Activated naive CD4-positive, alpha-beta T cell treated with anti-CD3 and anti-CD28 coated beads, Interleukin-2, amount 50 U/mL, for 16 hours (primary cell): ENCODE results near the gene DAPL1.

Experiments used
- DNase-seq: peaks from one replicate; pipeline ENCODE4 v3.0.0-alpha.2; 2020

The DAPL1 gene, protein sequence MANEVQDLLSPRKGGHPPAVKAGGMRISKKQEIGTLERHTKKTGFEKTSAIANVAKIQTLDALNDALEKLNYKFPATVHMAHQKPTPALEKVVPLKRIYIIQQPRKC

DNA sequence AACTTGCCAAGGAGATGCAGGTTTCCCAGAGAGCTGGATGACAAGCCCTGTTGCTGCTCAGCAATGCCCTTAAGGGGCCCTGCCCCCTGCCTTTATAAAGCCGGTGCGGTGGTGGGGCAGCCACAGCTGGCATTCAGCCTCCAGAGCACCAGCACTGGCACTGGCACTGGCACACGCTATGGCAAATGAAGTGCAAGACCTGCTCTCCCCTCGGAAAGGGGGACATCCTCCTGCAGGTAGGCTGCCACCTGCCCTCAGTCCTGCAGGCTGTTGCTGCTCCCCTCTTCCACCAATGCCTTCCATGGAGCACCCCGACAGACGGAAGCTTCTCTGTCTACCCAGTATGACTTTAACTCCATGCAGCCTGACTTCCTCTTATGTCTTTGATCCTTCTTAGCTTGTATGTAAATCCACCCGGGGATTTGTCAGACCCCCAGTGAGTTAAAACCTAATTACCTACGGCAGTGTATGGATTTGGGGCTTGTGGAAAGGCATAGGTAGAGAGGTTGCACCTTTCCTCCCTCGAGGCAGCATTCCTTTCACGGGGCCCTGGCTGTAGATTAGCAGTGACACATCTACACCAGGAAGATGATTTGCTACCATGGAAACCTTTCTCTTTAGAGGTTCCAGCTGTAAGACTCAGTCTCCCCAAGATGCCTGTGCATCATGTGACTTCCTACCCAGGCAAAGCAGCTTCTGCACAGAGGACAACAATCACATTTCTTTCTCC, at the start of gene DAPL1:
Gene DAPL1 (plus strand): TSS at position 123 of the 730 bp plus-strand sequence. CDS start 56 bp downstream, at position 179.
- DNase-seq = no peak

DNA sequence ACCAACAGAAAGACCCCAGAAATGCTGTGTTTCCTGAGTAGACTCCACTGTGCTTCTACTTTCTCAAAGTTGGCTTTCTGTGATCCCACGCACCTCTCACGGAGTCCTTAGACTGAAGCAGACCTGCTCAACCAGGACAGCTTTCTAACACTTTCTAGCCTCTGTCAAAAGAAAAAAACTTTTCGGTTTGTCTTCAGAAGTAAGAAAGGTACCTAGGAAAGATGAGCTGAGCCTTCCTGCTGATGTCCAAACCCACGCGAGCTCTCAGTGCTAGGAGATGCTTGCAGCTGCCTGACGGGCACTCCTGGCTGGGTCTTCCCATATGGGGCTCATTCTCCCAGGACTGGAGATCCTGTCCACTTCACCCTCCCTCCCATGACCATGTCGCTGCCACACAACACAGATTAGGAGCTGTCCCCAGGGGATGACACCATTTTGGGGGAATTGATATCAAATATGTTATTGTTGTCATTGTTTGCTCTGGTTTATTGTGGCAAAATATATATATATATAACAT, 49.2 kb upstream of the DAPL1 start:
- DNase-seq = no peak

DNA sequence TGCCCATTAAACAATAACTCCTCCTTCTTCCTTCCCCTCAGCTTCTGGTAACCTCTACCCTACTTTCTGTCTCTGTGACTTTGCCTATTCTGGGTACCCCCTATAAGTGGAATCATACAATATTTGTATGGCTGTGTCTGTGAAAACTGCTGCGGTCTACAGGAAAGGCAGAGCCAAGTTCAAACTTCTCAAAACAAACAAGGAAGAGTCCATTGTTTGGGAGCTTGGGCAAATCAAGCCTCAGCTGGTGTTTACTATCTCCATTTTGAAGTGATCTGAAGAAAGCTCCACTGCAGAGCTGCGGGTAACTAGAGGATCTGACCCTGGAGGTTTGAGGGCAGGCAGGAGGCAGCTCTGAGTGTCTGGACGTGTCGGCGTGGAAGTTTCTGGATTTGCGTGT, 48.6 kb upstream of the DAPL1 start:
- DNase-seq = no peak

DNA sequence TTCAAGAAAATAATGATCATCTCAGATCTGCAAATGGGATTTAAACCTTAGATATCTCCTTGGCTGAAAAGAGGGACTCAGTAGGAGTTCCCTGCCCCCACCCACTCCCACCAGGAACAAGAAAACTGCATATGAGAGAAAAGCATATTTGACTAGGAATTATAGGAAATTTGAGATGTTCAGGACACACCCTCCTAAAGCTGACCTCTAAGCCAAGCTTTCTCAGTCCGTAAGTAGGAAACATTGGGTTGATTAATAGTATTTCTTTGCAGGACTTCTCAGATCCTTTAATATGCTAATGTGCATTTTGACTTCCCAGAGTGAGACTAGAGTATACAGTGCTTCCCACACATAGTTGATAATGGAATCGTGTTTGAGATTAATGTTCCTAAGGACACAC, 47.8 kb upstream of the DAPL1 start:
- DNase-seq = no peak

DNA sequence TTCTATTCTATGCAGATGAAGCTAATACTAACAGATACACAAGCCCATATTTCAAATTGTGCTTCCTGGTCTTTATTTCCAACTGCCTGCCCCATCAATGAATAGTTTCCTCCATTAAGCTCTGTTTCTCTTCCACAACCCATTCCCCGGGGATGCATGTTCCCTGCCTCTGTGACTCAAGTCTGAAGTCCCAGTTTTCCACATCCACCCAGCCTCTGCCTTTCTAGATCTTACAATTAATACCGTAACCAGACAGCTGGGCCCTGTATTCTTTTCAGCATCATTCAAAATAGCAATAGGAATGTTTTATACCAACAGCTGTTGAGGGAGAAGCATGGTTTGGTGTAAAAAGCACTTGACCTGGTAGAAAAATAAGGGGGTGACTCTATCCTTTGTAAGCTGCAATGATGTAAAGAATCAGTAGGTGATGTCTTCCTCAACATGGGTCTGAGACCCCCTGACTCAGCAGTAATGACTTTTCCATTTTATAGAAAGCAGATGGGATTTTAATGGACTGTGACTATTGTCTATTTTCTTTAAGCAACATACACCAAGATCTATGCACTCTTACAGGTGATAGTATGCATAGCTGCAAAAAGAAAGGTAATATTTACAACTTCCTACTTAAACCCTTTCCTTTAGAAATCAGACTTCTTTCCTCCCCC, 46.1 kb upstream of the DAPL1 start:
- no peak for DNase-seq

DNA sequence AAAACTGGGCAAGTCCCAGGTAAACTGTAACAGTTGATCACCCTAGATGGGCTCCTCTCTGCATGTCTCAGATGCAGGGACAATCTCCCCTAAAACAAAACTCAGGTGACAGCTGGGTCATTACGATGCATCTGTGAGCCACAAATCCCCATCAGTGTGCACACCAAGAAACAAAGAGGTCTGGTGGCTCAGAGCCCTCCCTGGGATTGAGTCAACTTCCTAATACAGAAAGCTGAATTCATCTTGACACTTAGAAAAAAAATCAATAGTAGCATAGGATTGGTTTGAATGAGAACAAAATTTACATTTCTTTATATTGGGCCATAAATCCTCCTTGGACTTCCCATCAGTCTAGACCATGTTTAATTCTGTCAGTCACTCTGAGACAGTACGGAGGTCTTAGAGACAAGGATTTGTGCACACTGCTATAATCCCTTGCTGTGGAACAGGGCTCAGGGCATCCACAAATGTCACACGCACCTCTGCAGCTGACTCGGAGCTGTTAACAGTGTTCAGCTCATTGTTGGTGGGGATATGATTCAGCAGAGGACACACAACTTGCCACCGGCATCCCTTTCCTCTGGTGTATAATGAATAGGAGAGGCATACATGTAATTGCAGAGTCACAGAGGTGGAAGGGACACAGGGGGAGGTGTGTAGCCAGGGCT, 44.5 kb upstream of the DAPL1 start:
- DNase-seq = no peak

DNA sequence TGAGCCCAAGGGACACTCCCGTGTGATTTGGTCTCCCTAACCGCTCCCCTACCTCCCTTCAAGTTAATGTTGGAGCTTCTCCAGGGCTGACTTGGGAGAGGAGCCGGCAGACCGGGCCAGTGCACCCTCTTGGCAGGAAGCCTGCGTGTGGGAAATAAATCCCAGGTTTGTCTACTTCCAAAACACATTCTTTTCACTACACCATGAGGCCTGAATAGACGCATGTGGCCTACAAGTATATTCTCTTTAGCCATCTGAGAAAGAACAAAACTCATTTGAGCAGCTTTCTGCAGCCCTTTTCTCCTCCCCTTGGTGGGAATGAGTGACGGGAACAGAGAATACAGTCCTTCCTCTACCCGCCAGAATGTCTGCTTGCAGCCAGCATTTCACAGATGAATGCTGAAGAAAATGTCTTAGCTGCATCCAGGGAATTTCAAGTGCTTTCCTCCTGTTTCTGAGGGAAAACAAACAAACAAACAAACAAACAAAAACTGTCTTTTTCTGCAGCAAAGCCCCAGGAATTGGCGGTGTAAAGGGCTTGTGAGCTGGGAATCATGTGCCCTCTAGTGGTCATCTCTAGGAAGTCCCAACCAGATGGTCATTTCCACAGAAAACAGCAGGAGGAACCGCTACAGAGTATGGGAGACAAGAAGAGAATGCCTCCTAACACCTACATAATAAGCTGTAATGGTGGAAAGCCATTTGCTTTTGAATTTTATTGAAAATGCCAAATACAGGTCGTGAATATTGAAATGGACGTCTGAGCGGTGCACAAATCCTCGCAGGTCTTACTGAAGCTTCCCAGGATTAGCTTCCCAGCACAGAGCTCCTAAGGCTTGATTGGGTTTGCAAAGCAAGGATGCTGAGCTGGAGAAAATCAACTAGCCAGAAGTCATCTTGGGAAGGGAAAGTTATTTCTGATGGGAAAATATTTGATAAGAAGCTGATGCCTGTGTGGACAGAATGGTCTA, 41.2 kb upstream of the DAPL1 start:
- DNase-seq = no peak

DNA sequence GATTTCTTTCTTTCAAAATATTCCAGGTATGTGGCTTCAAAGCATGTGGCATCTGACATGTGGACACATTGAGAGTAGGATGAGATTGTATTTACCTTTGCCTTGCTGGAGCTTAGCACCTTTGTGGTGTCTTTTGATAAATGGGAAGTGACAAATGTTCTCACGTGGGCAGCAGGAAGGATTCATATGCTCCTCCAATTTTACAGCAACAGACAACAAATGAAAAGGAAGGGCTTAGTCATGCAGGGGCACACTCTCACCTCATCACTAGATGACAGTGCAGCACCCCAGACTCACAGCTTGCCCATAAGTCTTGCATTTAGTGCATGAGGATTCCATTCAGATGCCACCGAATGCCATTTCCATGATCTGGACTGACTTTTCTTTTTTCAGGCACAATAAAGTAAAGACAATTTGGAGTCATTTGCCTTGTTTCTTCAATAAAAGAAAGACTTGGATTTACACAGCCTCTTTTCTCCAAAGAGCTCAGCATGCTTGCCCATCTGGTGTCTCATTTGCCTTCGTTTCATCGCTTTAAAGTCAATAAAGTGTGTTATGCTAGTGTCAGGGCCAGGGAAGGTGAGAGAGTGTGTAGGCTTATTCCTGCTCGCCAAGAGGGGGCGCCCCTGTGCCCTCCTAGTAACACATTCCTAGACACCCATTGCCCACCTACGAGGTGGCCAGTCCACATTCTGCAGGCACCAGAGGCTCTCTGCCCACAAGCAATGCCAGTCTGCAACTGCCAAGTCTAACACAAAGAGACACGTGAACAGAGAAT, 39.6 kb upstream of the DAPL1 start:
- DNase-seq = no peak

DNA sequence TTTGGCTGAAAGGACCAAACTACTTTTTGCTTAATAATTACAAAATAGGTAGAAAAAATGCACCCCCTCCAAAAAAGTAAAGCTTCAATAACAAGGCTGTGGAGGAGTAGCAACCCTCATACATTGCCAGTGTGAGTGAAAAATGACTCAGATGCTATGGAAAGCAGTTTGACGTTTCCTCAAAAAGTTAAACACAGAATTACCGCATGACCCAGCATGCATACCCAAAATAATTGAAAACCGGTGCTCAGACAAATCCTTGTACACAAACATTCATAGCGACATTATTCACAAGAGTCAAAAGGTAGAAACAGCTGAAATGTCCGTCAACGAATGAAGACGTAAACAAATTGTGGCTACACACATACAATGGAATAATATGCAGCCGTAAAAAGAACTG, 38.8 kb upstream of the DAPL1 start:
- DNase-seq = no peak

DNA sequence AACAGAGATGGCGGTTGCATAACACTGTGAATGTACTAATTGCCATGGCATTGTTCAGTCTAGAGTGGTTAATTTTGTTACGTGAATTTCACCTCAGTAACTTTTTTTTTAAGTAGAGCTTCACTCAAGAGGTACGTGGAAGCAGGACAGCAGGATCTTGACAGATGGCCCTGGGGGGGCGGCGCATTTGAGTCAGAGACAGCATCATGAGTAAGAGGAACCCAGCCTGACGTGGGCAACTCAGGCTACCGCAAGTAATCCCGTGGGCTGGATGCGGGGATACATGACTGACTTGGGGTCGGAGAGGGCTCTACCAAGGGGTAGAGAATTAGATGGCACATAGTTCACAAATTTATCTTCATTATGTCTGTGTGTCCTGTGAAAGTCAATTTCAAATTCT, 38.1 kb upstream of the DAPL1 start:
- DNase-seq = no peak

DNA sequence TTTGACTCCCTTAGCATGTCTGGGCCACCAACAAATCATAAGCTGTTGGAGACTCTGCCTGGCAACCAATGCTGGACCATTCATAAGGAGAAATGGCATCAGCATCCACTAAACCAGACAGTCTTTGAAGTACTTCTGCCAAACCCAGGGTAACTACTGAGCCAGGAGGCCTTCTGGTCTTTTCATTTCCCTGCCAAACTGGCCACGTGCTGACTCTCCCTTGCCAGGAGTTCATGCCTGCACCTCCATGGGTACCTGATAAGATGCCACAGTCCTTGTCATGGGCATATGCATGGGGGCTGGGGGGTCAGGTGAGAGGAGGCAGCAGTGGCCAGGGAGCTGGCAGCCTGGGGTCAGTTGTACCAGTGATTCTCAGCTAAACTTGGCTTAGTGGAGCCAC, 34.2 kb upstream of the DAPL1 start:
- no peak for DNase-seq

DNA sequence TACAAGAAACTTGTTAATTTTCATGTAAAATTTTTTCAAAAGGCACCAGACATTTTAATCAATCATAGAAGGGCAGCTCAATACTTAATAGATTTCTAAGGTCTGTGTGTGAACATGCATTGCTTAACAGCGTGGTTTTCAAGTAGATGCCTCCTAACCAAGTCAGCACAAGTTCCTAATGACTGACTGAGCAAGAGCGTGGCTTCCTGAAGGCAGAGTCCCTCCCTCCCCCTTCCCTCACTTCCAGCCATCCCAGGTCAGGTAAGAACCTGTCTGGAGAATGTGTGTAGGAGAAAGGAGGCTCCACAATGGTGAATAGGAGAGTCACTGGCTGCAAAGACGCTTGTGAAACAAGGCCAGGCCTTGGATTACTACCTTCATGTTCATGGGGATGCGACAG, 33.5 kb upstream of the DAPL1 start:
- DNase-seq = no peak

DNA sequence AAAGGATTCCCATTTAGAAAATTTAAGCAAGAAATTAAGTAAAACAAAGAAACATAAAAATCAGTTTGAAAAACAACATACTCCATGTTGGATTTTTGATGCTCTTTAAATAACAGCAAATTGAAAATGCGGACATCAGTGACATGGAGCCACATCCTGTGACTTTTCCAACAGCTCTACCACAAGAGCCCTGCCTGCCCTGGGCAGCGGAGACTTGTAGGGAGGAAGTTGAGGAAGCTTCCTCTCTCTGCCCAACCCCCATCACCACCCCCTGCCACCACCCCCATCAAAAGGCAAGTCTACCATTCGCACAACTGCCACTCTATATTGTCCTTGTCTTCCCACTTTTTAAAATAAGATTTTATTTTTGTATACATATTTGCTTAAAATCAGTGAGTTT, 32.8 kb upstream of the DAPL1 start:
- no peak for DNase-seq

DNA sequence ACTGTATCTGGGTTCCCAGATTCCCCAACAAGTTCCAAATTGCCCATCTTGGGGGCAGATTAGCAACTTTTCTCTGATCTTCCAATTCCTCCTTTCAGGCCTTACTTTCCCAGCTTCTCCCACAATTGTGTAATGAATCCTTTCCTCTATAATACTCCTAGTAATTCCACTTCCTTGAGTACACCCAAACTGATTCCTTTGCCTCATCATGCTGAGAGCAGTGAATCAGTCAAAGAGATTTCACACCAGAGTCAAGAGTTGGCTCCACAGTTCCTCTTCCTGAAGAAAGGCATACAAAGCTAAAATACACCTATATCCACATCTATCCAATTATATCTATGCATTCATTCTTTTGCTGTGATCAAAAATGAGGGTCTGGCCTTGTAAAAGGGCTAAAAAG, 28.6 kb upstream of the DAPL1 start:
- DNase-seq = no peak

DNA sequence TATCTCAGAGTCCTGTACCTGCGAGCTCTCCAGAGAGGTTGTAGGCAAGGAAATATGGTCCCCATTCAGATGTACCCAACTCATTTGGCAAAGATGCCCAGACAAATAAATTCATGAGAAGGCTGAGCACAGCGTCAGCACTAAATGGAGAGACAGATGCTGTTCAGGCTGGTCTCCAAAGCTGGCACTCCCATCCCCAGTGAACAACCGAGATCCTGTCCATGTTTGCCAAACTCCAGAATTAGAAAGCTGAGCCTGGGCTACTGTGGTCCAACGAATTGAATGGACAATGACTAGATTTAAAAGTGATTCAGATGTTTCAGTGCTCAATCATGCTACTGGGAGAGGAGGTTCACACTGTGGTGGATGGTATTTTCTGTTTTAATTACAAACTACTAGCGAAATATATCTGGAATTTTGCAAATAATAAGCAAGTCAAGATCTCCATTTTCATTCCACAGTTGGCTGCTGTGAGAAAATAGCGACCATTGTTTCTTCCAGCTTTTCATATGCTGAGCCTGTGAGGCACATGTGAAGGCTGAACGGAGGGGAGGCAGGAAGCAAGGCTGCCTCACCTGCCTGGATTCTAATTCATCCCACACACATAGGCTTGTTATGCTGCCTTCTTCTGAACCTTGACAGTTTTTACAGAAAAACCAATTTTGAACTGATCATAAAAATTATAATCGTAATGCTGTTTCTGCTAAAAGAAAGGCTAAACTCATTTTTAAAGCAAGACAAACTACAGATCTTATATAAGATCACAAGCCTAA, 22.6 kb upstream of the DAPL1 start:
- no peak for DNase-seq

DNA sequence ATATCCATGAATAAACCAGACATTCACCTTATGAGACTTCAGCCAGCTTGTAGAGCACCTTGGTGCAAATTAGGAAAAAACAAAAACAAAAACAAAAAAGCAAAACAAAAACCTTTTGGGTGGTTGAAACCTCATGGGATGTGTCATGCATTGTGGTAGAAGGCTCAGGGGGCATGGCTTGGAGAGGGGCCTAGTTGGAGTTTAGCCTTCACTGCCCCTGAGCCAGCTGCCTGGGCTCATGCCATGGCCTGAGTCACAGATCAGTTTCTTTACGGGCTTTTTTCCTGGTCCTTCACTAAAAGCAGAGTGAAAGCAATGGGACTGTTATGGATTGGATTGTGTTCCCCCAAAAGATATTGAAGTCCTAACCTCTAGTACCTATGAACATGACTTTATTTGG, 22.0 kb upstream of the DAPL1 start:
- DNase-seq = no peak

DNA sequence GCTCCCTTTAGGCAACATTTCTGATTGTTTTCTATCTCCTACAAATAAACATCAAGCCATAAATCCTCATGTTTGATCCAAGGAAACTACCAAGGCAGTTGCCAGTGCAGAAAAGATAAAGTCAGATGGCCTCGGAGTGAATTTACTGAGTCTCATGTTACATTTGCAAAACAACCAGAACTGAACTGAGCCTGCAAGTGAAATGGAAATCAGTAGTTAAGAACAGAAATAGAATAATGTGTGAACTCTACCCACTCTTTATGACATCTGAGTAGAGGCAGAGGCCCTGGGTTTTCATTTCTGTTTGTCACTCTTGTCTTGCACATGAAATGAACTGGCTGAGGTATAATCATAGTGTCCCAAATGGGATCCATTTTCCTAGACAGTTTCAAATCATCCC, 20.4 kb upstream of the DAPL1 start:
- no peak for DNase-seq

DNA sequence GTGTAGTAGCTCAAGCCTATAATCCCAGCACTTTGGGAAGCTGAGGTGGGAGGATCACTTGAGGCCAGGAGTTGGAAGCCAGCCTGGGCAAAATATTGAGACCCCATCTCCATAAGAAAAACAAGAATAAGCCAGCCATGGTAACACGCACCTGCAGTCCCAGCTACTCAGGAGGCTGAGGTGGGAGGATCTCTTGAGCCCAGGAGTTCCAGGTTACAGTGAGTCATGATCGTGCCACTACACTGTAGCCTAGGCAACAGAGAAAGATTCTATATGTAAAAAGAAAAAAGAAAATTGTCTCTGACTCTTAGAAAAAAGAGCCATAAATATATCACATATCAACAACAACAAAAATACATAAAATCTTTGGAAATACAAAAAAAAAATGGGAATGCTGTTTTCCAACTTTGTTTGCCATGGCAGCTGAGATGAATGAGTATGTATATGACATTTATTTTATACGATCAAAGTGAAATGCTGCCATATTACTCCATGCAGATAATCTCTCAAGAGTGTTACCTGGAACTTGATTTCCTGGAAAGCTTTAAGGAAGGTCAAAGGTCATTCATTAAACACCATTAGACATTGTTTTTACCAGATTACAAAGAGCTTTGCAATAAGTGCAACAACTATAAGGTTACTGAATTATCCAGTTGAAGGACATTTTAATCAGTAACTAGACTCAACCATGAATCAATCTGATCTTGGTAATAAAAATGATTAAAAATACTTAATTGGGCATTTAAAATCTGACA, 19.7 kb upstream of the DAPL1 start:
- DNase-seq = no peak

DNA sequence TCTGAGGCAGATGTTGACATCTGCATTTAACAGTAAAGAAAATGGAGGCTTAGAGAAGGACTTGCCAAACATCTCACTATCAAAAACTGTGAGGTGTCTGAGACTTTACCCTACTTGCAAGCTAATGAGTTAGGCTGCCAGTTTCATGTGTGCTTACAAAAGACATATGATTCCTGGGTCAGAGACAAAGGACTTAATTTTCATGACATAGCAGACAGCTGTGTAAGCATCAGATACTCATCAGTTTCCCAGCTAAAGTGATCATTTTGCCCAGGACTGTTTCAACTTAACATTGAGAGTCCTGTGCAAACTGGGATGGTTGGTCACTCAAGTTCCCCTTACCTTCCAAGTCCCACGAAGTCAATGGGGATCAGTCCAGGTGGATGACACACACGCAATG, 18.9 kb upstream of the DAPL1 start:
- DNase-seq = no peak

DNA sequence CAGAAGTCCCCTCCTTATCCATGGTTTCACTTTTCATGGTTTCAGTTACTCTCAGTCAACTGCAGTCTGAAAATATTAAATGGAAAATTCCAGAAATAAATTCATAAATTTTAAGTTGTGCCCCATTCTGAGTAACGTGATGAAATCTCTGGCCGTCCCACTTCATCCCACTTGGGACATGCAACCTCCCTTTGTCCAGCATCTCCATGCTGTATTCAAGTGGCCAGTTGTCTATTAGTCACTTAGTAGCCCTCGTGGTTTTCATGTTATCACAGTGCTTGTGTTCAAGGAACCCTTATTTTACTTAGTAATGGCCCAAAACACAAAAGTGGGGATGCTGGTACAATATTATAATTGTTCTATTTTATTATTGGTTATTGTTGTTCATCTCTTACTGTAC, 18.0 kb upstream of the DAPL1 start:
- DNase-seq = no peak
